K562 (cell line): Measurements from ENCODE around the gene LY6G6F. TPM values are rescaled to one million over a fixed set of nuclear protein-coding genes. Genes with fewer than 3 reads are reported as not detected.
A peak's percentile ranks its signal among the peaks of the same experiment; 100 is the strongest.

ENCODE experiments used
- AFF4 ChIP-seq: sonication (generic); formaldehyde crosslinking; IDR thresholded peaks from 2 replicates; pipeline ENCODE4 v1.8.0; 2023; ENCODE audit warnings: mild to moderate bottlenecking, missing genetic modification reagents
- ARNT ChIP-seq, 2 experiments: fragments of 450-650 bp; IDR thresholded peaks; 2 replicates each; pipeline ENCODE4 v1.6.1; 2016; ENCODE audit warnings: mild to moderate bottlenecking in 1 of 2
- ATF2 ChIP-seq: sonication (generic); formaldehyde crosslinking; IDR thresholded peaks from 2 replicates; pipeline ENCODE4 v1.8.1; 2022; ENCODE audit warnings: missing genetic modification reagents
- BRD4 ChIP-seq: fragments of 200-600 bp; sonication (generic); IDR thresholded peaks from 2 replicates; pipeline ENCODE4 v1.6.1; 2017; ENCODE audit warnings: inconsistent platforms
- CBX8 ChIP-seq: fragments of 200-600 bp; sonication (generic); IDR thresholded peaks from 2 replicates; pipeline ENCODE4 v1.6.1; 2012; ENCODE audit warnings: borderline replicate concordance, mixed run types, low read depth, mild to moderate bottlenecking, moderate library complexity, mixed read lengths, low read length, control low read depth, inconsistent platforms; ENCODE audit not compliant: poor library complexity, severe bottlenecking; ENCODE audit errors: extremely low read depth
- CREB3L1 ChIP-seq: fragments of 450-650 bp; IDR thresholded peaks from 2 replicates; pipeline ENCODE4 v1.6.1; 2014; ENCODE audit warnings: low read depth, mild to moderate bottlenecking, moderate library complexity, borderline replicate concordance
- ETS2 ChIP-seq: IDR thresholded peaks from 2 replicates; pipeline ENCODE4 v1.6.1; 2016; ENCODE audit warnings: borderline replicate concordance, missing genetic modification characterization, mild to moderate bottlenecking, moderate library complexity, missing compliant biosample characterization; ENCODE audit not compliant: poor library complexity, severe bottlenecking
- HNRNPLL ChIP-seq: fragments of 200-400 bp; formaldehyde crosslinking; IDR thresholded peaks from 2 replicates; pipeline ENCODE4 v1.6.1; 2017; ENCODE audit warnings: low read length, low read depth, mild to moderate bottlenecking; ENCODE audit not compliant: poor library complexity, severe bottlenecking
- MBD2 ChIP-seq: sonication (generic); IDR thresholded peaks from 2 replicates; pipeline ENCODE4 v1.6.1; 2016; ENCODE audit warnings: low read depth, borderline replicate concordance
- MYC ChIP-seq, 2 experiments: fragments of 250-450 bp in 1 of 2; sonication (Bioruptor Pico) in 1 of 2; IDR thresholded peaks; 2 replicates each; pipeline versions ENCODE4 v1.5.1 to v1.6.1; 2012 to 2021; ENCODE audit warnings: low read depth in 2 of 2, borderline replicate concordance in 1 of 2, improper control_type of control experiment in 1 of 2, low read length in 1 of 2, mild to moderate bottlenecking in 1 of 2, moderate library complexity in 1 of 2
- NFE2L1 ChIP-seq: fragments of 450-650 bp; IDR thresholded peaks from 2 replicates; pipeline ENCODE4 v1.6.1; 2016; ENCODE audit warnings: missing genetic modification characterization, low read depth, mild to moderate bottlenecking, missing compliant biosample characterization, moderate library complexity, borderline replicate concordance
- NR2C2 ChIP-seq, 2 experiments: fragments of 200-800 bp in 1 of 2; sonication (Bioruptor generic) in 1 of 2; sonication (generic) in 1 of 2; formaldehyde crosslinking in 1 of 2; IDR thresholded peaks; 2 replicates each; pipeline versions ENCODE4 v1.6.1 to v1.8.0; 2016 to 2022; ENCODE audit warnings: mild to moderate bottlenecking in 1 of 2, missing compliant biosample characterization in 1 of 2, missing genetic modification characterization in 1 of 2, missing genetic modification reagents in 1 of 2
- NRF1 ChIP-seq, 2 experiments: fragments of 450-650 bp; IDR thresholded peaks in 1 of 2; conservative IDR thresholded peaks in 1 of 2; 2 replicates each; pipeline ENCODE4 v1.6.1; 2014; ENCODE audit warnings: mild to moderate bottlenecking in 2 of 2
- PHB ChIP-seq: fragments of 250-450 bp; sonication (Bioruptor Pico); IDR thresholded peaks from 2 replicates; pipeline ENCODE4 v1.5.0; 2021
- RBM39 ChIP-seq: fragments of 200-400 bp; formaldehyde crosslinking; optimal IDR thresholded peaks from 2 replicates; pipeline ENCODE3; 2018; ENCODE audit warnings: low read depth, low read length
- STAT5B ChIP-seq: fragments of 250-450 bp; sonication (Bioruptor Pico); IDR thresholded peaks from 2 replicates; pipeline ENCODE4 v1.8.0; 2021; ENCODE audit warnings: mild to moderate bottlenecking, inconsistent platforms
- TEAD1 ChIP-seq, 2 experiments: fragments of 450-650 bp in 1 of 2; sonication (generic) in 1 of 2; formaldehyde crosslinking; IDR thresholded peaks; 2 replicates each; pipeline versions ENCODE4 v1.4.0 to v1.8.0; 2020 to 2022; ENCODE audit warnings: mild to moderate bottlenecking in 2 of 2, missing genetic modification reagents in 1 of 2
- ZNF212 ChIP-seq: fragments of 450-650 bp; formaldehyde crosslinking; IDR thresholded peaks from 2 replicates; pipeline ENCODE4 v1.4.0; 2020; ENCODE audit warnings: mild to moderate bottlenecking
- polyA plus RNA-seq, 8 experiments: library from polyadenylated mRNA; depleted of rRNA in 4 of 8; stranded (reverse) in 5 of 8; unstranded in 3 of 8; fragments of >200 nt; fragmentation: Nextera tagmentation in 2 of 8; fragmentation: Illumina TruSeq in 1 of 8; extraction: Ambion mirVana in 2 of 8; extraction: Trizol in 1 of 8; gene quantifications; 2 replicates each; pipeline versions ENCODE4 v1.2.1 to v1.2.3, GENCODE V29; 2011 to 2014; ENCODE audit warnings: inconsistent platforms in 1 of 8, missing spikeins in 1 of 8
- total RNA-seq, 7 experiments: library from RNA; depleted of rRNA in 6 of 7; stranded (reverse); fragments of >200 nt in 6 of 7; fragmentation: Illumina TruSeq in 2 of 7; extraction: Trizol in 2 of 7; gene quantifications; 2 replicates each; pipeline versions ENCODE4 v1.2.1 to v1.2.3, GENCODE V29; 2011 to 2021; ENCODE audit warnings: low replicate concordance in 1 of 7

The LY6G6F gene
- total and polyA plus RNA-seq, 9 of the 15 experiments (the other 6 are each of a cell fraction or from before 2014, with no cell fraction given): 0.14 to 0.50 (median 0.28) TPM; not detected in 2

GRCh38 chr6:31729515-31729978, 22.9 kb downstream of the LY6G6F start (continued):
- no peak for TF ChIP-seq AFF4 (CRISPR knock-in tag)
- no peak for TF ChIP-seq NRF1 (conservative IDR thresholded peaks at IDR 0.05 in 1 of 2, IDR thresholded peaks at IDR 0.05 in 1 of 2)
- peak; percentile 85 to 98 for TF ChIP-seq TEAD1 (CRISPR knock-in tag; IDR thresholded peaks at IDR 0.05)
- no peak for TF ChIP-seq NFE2L1
- TF ChIP-seq ATF2: no peak
- TF ChIP-seq CBX8: no peak
- no peak for TF ChIP-seq PHB (CRISPR knock-in tag)
- TF ChIP-seq HNRNPLL: no peak
- no peak for TF ChIP-seq ETS2 (tag)
- TF ChIP-seq BRD4: no peak
- no peak for TF ChIP-seq ARNT (IDR thresholded peaks at IDR 0.05)
- peak; percentile 91 for TF ChIP-seq RBM39
- TF ChIP-seq MBD2: no peak
- peak; percentile 55 for TF ChIP-seq MYC (IDR thresholded peaks at IDR 0.05; ENCODE audit: low read depth, low read length)
- no peak for TF ChIP-seq MYC (CRISPR knock-in tag; IDR thresholded peaks at IDR 0.05; ENCODE audit: borderline replicate concordance, low read depth)
- TF ChIP-seq NR2C2 (CRISPR knock-in tag; IDR thresholded peaks at IDR 0.05): peak; percentile 47; the same call in 1 of the 2 replicates
- no peak for TF ChIP-seq NR2C2 (tag; IDR thresholded peaks at IDR 0.05)
- no peak for TF ChIP-seq STAT5B (CRISPR knock-in tag)
- TF ChIP-seq CREB3L1: no peak
- no peak for TF ChIP-seq ZNF212 (CRISPR knock-in tag)
